Endodermal cell (in vitro differentiated cells): Measurements from ENCODE around the gene CEBPE. TPM values are rescaled to one million over a fixed set of nuclear protein-coding genes. Genes with fewer than 3 reads are reported as not detected.

Experiments used
- DNase-seq: peaks from one replicate; pipeline ENCODE4 v3.0.0-alpha.2; 2017
- H3K27ac ChIP-seq: 2 replicates; pipeline ENCODE4 v1.5.1; 2013; ENCODE audit warnings: mild to moderate bottlenecking, low read depth, low read length, moderate library complexity
- H3K27me3 ChIP-seq: 2 replicates; pipeline ENCODE4 v1.6.1; 2013; ENCODE audit warnings: mild to moderate bottlenecking, low read length, moderate library complexity; ENCODE audit not compliant: insufficient read depth, control insufficient read depth, poor library complexity, severe bottlenecking
- H3K36me3 ChIP-seq: 2 replicates; pipeline ENCODE4 v1.7.0; 2013; ENCODE audit warnings: mild to moderate bottlenecking, low read length, moderate library complexity; ENCODE audit not compliant: control insufficient read depth, insufficient read depth
- H3K4me1 ChIP-seq: one replicate; pipeline ENCODE4 v1.7.0; 2013; ENCODE audit warnings: low read length; ENCODE audit not compliant: control insufficient read depth, insufficient read depth
- H3K4me3 ChIP-seq: 2 replicates; pipeline ENCODE4 v1.5.1; 2013; ENCODE audit warnings: mild to moderate bottlenecking, low read length, moderate library complexity
- H3K9ac ChIP-seq: 2 replicates; pipeline ENCODE4 v1.6.1; 2013; ENCODE audit warnings: mild to moderate bottlenecking, low read length, moderate library complexity; ENCODE audit not compliant: poor library complexity, severe bottlenecking; ENCODE audit errors: extremely low read depth
- H3K9me3 ChIP-seq: 2 replicates; pipeline ENCODE4 v1.6.1; 2013; ENCODE audit warnings: mild to moderate bottlenecking, low read length, moderate library complexity; ENCODE audit not compliant: control insufficient read depth
- H3K27ac Mint-ChIP-seq: 2 replicates; pipeline ENCODE4 v1.8.0; 2020; ENCODE audit warnings: mixed read lengths
- H3K27me3 Mint-ChIP-seq: 2 replicates; pipeline ENCODE4 v1.8.0; 2021; ENCODE audit warnings: mild to moderate bottlenecking, mixed read lengths; ENCODE audit not compliant: insufficient read depth
- H3K36me3 Mint-ChIP-seq: 2 replicates; pipeline ENCODE4 v1.8.0; 2020; ENCODE audit warnings: low read depth, mixed read lengths
- H3K4me1 Mint-ChIP-seq: 2 replicates; pipeline ENCODE4 v1.8.0; 2020; ENCODE audit warnings: mixed read lengths
- H3K4me3 Mint-ChIP-seq: 2 replicates; pipeline ENCODE4 v1.8.0; 2020; ENCODE audit warnings: mild to moderate bottlenecking, moderate library complexity, mixed read lengths
- H3K9me3 Mint-ChIP-seq: 2 replicates; pipeline ENCODE4 v1.8.0; 2020; ENCODE audit warnings: mild to moderate bottlenecking, mixed read lengths
- WGBS, 2 experiments: methylation state at CpG; one replicate each; pipeline versions ENCODE4 v1.1.5 to v1.1.7; 2013; ENCODE audit warnings: missing lambda C conversion rate in 2 of 2, mixed read lengths in 1 of 2; ENCODE audit not compliant: insufficient coverage in 1 of 2, insufficient read length in 1 of 2; 5-methylcytosine and 5-hydroxymethylcytosine counted together
- total RNA-seq, 2 donors: library from RNA; stranded (reverse); fragmentation: NEBNext Ultra II Directional in 1 of 2; extraction: Animal tissue kit (Norgen Biotek cat#: 25700) in 1 of 2; gene quantifications; 2 replicates in 1 of 2; 3 replicates in 1 of 2; pipeline ENCODE4 v1.2.1, GENCODE V29; 2021
- TF ChIP-seq, protein P1 (sequence below): fragments of 200-600 bp; sonication (generic); conservative IDR thresholded peaks from 2 replicates; pipeline ENCODE4 v1.5.0; 2021; ENCODE audit warnings: antibody characterized with exemption, mild to moderate bottlenecking

CEBPE gene
- total RNA-seq, 2 donors from 2014 or later, result not detected

DNA sequence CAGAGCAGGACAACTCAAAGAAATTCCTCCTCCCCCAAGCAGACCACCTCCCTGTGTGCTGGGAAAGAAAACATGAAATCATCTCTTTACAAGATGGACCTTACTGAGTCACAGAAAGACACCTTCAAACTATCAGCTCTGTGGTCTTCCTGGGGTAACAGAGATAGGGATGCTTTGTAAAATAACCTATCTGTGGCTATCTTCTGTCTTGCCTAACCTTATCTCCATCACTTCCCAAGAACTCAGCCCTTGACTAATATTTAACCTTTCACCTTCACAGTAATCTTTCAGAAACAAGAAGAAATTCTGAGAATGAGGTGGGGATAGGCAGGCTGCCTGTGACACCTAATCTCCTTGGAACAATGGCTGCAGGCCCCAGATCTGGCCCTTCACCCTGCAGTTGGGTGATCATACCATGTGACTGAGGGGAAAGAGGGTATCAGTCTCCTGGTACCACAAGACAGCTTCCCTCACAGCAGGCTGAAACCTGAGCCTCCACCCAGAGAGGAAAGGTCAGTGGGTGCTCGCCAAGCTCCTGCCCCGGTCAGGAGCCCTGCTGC, 27.4 kb upstream of the CEBPE start:
- peaks cover 7% of the 10 kb centered on the region for H3K9me3 Mint-ChIP-seq
- TF ChIP-seq, protein P1, sequence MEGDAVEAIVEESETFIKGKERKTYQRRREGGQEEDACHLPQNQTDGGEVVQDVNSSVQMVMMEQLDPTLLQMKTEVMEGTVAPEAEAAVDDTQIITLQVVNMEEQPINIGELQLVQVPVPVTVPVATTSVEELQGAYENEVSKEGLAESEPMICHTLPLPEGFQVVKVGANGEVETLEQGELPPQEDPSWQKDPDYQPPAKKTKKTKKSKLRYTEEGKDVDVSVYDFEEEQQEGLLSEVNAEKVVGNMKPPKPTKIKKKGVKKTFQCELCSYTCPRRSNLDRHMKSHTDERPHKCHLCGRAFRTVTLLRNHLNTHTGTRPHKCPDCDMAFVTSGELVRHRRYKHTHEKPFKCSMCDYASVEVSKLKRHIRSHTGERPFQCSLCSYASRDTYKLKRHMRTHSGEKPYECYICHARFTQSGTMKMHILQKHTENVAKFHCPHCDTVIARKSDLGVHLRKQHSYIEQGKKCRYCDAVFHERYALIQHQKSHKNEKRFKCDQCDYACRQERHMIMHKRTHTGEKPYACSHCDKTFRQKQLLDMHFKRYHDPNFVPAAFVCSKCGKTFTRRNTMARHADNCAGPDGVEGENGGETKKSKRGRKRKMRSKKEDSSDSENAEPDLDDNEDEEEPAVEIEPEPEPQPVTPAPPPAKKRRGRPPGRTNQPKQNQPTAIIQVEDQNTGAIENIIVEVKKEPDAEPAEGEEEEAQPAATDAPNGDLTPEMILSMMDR, result no peak

DNA sequence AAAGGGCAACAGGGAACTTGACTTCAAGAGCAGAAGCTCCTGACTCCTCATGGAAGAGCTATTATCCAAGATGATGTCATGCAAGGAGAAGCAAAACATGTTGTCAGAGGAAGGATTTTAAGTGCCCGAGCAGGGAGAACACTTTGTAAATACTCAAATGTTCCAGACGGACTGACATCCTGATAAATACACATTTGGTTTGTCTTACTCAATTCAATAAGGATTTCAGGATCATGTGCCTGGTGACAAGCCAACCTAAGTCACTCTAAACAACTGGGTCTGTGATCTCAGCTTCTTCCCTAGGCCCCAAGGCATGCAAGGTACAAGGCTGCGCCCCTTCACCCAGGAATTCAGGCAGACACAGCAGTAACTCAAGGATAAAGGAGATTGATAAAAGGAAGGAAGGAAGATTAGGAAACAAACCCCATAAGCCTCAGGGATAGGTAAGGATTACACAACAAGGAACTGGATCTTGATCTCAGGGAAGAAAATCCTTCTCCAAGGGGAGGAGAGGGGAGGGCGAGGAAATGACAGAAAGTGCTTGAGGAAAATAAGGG, 26.8 kb upstream of the CEBPE start:
- WGBS, 2 experiments, result 79% methylated on average over 3 to 4 of the region's 4 CpGs
- no peak overlapping the region for H3K4me3 ChIP-seq
- no peaks in the 10 kb centered on the region for H3K9me3 ChIP-seq
- H3K27ac ChIP-seq, result no peak overlapping the region
- H3K27me3 ChIP-seq, result peaks cover 22% of the 10 kb centered on the region
- H3K4me1 ChIP-seq, result peaks cover 4% of the 10 kb centered on the region
- H3K27ac Mint-ChIP-seq, result peak overlapping the region; percentile 84
- H3K9ac ChIP-seq, result no peak overlapping the region
- TF ChIP-seq, protein P1, result no peak
- peaks cover 20% of the 10 kb centered on the region for H3K4me1 Mint-ChIP-seq
- H3K4me3 Mint-ChIP-seq, result no peak overlapping the region
- no peaks in the 10 kb centered on the region for H3K36me3 ChIP-seq
- peaks cover 9% of the 10 kb centered on the region for H3K36me3 Mint-ChIP-seq
- DNase-seq, result no peak
- H3K27me3 Mint-ChIP-seq, result peaks cover 4% of the 10 kb centered on the region
- peaks cover 7% of the 10 kb centered on the region for H3K9me3 Mint-ChIP-seq

More for the DNA sequence above, 27.4 kb upstream of the CEBPE start:
- Histone ChIP-seq H3K4me1 (peaks cover 4% of the 10 kb centered on the region), H3K27ac (no peak overlapping the region), H3K27me3 (peaks cover 26% of the 10 kb centered on the region), H3K36me3 (no peaks in the 10 kb centered on the region), H3K9ac (no peak overlapping the region), H3K9me3 (no peaks in the 10 kb centered on the region), H3K4me3 (no peak overlapping the region)
- Mint-ChIP-seq H3K27me3 (peaks cover 4% of the 10 kb centered on the region), H3K4me1 (peaks cover 20% of the 10 kb centered on the region), H3K36me3 (peaks cover 9% of the 10 kb centered on the region), H3K4me3 (no peak overlapping the region), H3K27ac (peak overlapping the region; percentile 84)
- 77 to 85% methylated on average over 2 of the region's 2 CpGs for WGBS, 2 experiments
- peak; percentile 62 for DNase-seq

- H3K4me3 Mint-ChIP-seq, result no peak overlapping the region
- no peak for DNase-seq
- H3K27me3 Mint-ChIP-seq, result peaks cover 2% of the 10 kb centered on the region
- H3K36me3 Mint-ChIP-seq, result peaks cover 13% of the 10 kb centered on the region
- WGBS, 2 experiments, result 100% methylated on average over 1 of the region's 1 CpG; no CpG with 5 or more reads in 1 of the 2 experiments
- H3K27ac Mint-ChIP-seq, result no peak overlapping the region
- no peaks in the 10 kb centered on the region for H3K9me3 ChIP-seq
- no peak overlapping the region for H3K9ac ChIP-seq
- no peak overlapping the region for H3K27ac ChIP-seq
- peaks cover 7% of the 10 kb centered on the region for H3K9me3 Mint-ChIP-seq
- peaks cover 8% of the 10 kb centered on the region for H3K4me1 ChIP-seq
- H3K4me3 ChIP-seq, result no peak overlapping the region
- peaks cover 26% of the 10 kb centered on the region for H3K4me1 Mint-ChIP-seq
- no peaks in the 10 kb centered on the region for H3K36me3 ChIP-seq
- H3K27me3 ChIP-seq, result peaks cover 2% of the 10 kb centered on the region
- TF ChIP-seq, protein P1, result no peak
Measured at GRCh38 chr14:23143911-23144310, 24.9 kb upstream of the CEBPE start.
